Uterus (tissue), 2 donors: Measurements from ENCODE around the gene FBXO30.

Experiments
- POLR2A ChIP-seq, 2 donors: fragments of 450-650 bp; IDR thresholded peaks; one replicate each; pipeline ENCODE4 v1.6.1; 2016; ENCODE audit warnings: antibody characterized with exemption in 2 of 2, mild to moderate bottlenecking in 1 of 2, moderate library complexity in 1 of 2
- TF ChIP-seq, protein P1 (sequence below), 4 experiments: fragments of 200-600 bp in 2 of 4; fragments of 450-650 bp in 2 of 4; sonication (generic) in 2 of 4; IDR thresholded peaks; one replicate each; pipeline ENCODE4 v1.5.1; 2016 to 2019; ENCODE audit warnings: antibody characterized with exemption in 4 of 4, mild to moderate bottlenecking in 2 of 4, moderate library complexity in 1 of 4

DNA sequence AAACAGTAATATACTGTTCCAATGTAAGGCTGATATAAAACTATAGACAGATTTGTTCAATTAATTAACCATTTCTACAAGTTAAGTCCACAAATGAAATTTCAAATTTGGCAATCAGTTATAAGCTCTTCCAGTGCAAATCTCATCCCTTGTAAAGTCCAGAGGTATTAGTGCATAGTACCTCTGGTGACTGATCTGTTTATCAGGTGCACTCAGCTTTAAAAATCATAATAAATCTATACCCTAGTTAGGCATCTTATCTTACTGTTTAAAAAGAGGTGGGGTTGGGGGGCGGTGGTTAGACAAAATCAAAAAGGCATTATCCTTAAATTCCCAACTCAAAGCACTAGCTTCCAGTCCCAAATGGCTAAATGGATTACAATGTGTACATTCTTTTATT, 2.9 kb downstream of the FBXO30 start:
- no peak for TF ChIP-seq POLR2A (IDR thresholded peaks at IDR 0.05)
- TF ChIP-seq, protein P1, sequence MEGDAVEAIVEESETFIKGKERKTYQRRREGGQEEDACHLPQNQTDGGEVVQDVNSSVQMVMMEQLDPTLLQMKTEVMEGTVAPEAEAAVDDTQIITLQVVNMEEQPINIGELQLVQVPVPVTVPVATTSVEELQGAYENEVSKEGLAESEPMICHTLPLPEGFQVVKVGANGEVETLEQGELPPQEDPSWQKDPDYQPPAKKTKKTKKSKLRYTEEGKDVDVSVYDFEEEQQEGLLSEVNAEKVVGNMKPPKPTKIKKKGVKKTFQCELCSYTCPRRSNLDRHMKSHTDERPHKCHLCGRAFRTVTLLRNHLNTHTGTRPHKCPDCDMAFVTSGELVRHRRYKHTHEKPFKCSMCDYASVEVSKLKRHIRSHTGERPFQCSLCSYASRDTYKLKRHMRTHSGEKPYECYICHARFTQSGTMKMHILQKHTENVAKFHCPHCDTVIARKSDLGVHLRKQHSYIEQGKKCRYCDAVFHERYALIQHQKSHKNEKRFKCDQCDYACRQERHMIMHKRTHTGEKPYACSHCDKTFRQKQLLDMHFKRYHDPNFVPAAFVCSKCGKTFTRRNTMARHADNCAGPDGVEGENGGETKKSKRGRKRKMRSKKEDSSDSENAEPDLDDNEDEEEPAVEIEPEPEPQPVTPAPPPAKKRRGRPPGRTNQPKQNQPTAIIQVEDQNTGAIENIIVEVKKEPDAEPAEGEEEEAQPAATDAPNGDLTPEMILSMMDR (IDR thresholded peaks at IDR 0.05), result no peak
